Right lobe of liver (tissue), 6 donors: ENCODE data around the gene UBE2E1. TPM values are rescaled to one million over a fixed set of nuclear protein-coding genes. Genes with fewer than 3 reads are reported as not detected.

Source experiments
- ATAC-seq, 4 donors: fragments of 200-7000 bp; cut with Tn5 transposase; one replicate each; pipeline ENCODE4 v1.9.1; 2020; ENCODE audit warnings: mild to moderate bottlenecking in 4 of 4, moderate library complexity in 4 of 4
- DNase-seq, 3 donors: peaks; one replicate each; pipeline ENCODE4 v3.0.0-alpha.2; 2020
- H3K27ac ChIP-seq, 3 donors: fragments of 200-600 bp; one replicate each; pipeline ENCODE4 v1.8.0; 2022
- H3K27me3 ChIP-seq, 2 donors: fragments of 200-600 bp; one replicate each; pipeline ENCODE4 v1.8.0; 2022
- H3K36me3 ChIP-seq, 4 donors: fragments of 200-600 bp; sonication (generic) in 1 of 4; one replicate each; pipeline versions ENCODE4 v1.5.1 to v1.8.0; 2017 to 2022; ENCODE audit warnings: control low read depth in 1 of 4
- H3K4me1 ChIP-seq, 4 donors: fragments of 200-600 bp; sonication (generic) in 1 of 4; one replicate each; pipeline versions ENCODE4 v1.5.1 to v1.8.0; 2017 to 2022; ENCODE audit warnings: control low read depth in 1 of 4
- H3K4me3 ChIP-seq, 3 donors: fragments of 200-600 bp; one replicate each; pipeline ENCODE4 v1.8.0; 2022
- H3K9me3 ChIP-seq, 4 donors: fragments of 200-600 bp; sonication (generic) in 1 of 4; one replicate each; pipeline versions ENCODE4 v1.5.1 to v1.8.0; 2017 to 2022; ENCODE audit warnings: control low read depth in 1 of 4
- CTCF ChIP-seq, 4 donors: fragments of 200-600 bp in 3 of 4; fragments of 450-650 bp in 1 of 4; IDR thresholded peaks; one replicate each; pipeline versions ENCODE4 v1.5.1 to v1.8.0; 2016 to 2022; ENCODE audit warnings: antibody characterized with exemption in 4 of 4, mild to moderate bottlenecking in 2 of 4
- POLR2A ChIP-seq: fragments of 450-650 bp; IDR thresholded peaks from one replicate; pipeline ENCODE4 v1.6.1; 2017; ENCODE audit warnings: antibody characterized with exemption, mild to moderate bottlenecking
- WGBS: methylation state at CpG from one replicate; pipeline ENCODE4 v1.1.6; 2018; ENCODE audit warnings: low coverage, low lambda C conversion rate; ENCODE audit not compliant: insufficient coverage; ENCODE audit errors: missing lambda C conversion rate; 5-methylcytosine and 5-hydroxymethylcytosine counted together
- intact Hi-C, 2 donors: fragments of 100-400 bp; cut with DNase I; formaldehyde crosslinking; loops; one replicate each; pipeline versions ENCODE4 v1.11.2 to v1.14.1; 2022
- total RNA-seq, 6 experiments: library from RNA; depleted of rRNA in 2 of 6; stranded (reverse); fragments of >200 nt in 2 of 6; fragmentation: NEBNext Ultra II Directional in 3 of 6; extraction: Animal tissue kit (Norgen Biotek cat#: 25700) in 3 of 6; gene quantifications; one replicate each; pipeline versions ENCODE4 v1.1.0 to v1.2.4, GENCODE V29; 2016 to 2023
- donor health status: DM: no; HTN: yes; CAD: no.
- donor health status: DM: no; HTN: no; CAD: no.
- donor health status: DM: no; HTN: no; CAD: no.
- donor health status: DM: no; HTN: yes; CAD: no.
- donor health status: DM: no; HTN: yes; CAD: no.

The UBE2E1 gene
- total RNA-seq, 6 experiments from 2014 or later: 20.8 to 40.4 (median 29.7) TPM

DNA sequence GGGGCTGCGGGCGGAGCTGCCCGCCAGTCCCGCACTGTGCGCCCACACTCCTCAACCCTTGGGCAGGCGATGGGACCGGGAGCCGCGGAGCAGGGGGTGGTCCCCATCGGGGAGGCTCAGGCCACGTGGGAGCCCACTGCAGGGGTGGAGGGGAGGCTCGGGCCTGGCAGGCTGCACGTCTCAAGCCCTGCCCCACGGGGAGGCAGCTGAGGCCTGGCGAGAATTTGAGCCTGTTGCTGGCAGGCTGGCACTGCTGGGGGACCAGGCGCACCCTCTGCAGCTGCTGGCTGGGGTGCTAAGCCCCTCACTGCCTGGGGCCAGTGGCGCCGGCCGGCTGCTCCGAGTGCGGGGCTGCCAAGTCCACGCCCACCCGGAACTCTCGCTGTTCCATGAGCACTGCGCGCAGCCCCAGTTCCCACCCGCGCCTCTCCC is 76.7 kb downstream of the UBE2E1 start:
- Histone ChIP-seq H3K36me3 (no peaks in the 10 kb centered on the region), H3K27ac (no peak overlapping the region), H3K9me3 (no peaks in the 10 kb centered on the region), H3K4me3 (no peak overlapping the region), H3K4me1 (peaks cover 0 to 3% (median 0%) of the 10 kb centered on the region in 4 donors), H3K27me3 (no peaks in the 10 kb centered on the region)
- WGBS: no CpG with 5 or more reads among the region's 28 CpGs
- TF ChIP-seq POLR2A (no peak), CTCF (IDR thresholded peaks at IDR 0.05) (no peak)
- intact Hi-C loops: no loop called here
- DNase-seq (no peak), ATAC-seq (peak in 1 of 4 donors; percentile 51)

GRCh38 chr3:23884481-23884880 is 78.7 kb downstream of the UBE2E1 start:
- ATAC-seq (peak in 2 of 4 donors; percentile 26), DNase-seq (no peak)
- H3K36me3 ChIP-seq: no peaks in the 10 kb centered on the region
- no peaks in the 10 kb centered on the region for H3K9me3 ChIP-seq
- TF ChIP-seq POLR2A (no peak), CTCF (IDR thresholded peaks at IDR 0.05) (peak in 1 of 4 donors; percentile 21)
- H3K4me3 ChIP-seq: no peak overlapping the region
- intact Hi-C loops: no loop called here
- H3K27ac ChIP-seq: no peak overlapping the region
- peaks cover 0 to 11% (median 4%) of the 10 kb centered on the region in 4 donors for H3K4me1 ChIP-seq
- H3K27me3 ChIP-seq: no peaks in the 10 kb centered on the region
- 93% methylated on average over 2 of the region's 2 CpGs for WGBS

- WGBS: 74% methylated on average over 5 of the region's 6 CpGs
- Histone ChIP-seq H3K36me3 (no peaks in the 10 kb centered on the region), H3K27me3 (no peaks in the 10 kb centered on the region), H3K9me3 (no peaks in the 10 kb centered on the region), H3K4me1 (peaks cover 0 to 11% (median 5%) of the 10 kb centered on the region in 4 donors), H3K27ac (no peak overlapping the region), H3K4me3 (no peak overlapping the region)
- intact Hi-C loops: no loop called here
- DNase-seq (no peak), ATAC-seq (no peak)
- no peak for TF ChIP-seq POLR2A
- no peak for TF ChIP-seq CTCF (IDR thresholded peaks at IDR 0.05)
Measured at GRCh38 chr3:23885210-23885609, 79.5 kb downstream of the UBE2E1 start.

DNA sequence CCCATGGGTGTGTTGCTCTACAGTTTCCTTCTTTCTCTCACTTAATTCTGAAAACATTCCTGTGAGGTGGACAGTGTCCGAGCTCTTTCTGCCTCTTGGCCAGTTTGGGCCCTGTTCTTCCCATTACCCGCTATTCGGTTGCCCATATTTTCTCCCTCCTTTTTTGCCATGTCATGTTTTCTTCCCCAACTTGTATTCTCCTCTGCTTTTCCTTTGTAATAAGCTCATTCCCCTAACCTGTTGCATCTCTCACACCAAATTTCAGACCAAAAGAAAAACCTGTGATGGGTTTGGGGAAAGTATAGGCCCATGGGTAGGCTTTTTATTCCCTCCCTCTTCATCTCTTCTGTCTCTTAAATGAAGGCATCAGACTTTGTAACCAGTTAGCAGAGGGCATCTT is 80.6 kb downstream of the UBE2E1 start:
- Histone ChIP-seq H3K27ac (no peak overlapping the region), H3K27me3 (no peaks in the 10 kb centered on the region), H3K4me1 (peaks cover 0 to 10% (median 4%) of the 10 kb centered on the region in 4 donors), H3K9me3 (no peaks in the 10 kb centered on the region), H3K4me3 (no peak overlapping the region), H3K36me3 (peaks cover 0 to 9% (median 2%) of the 10 kb centered on the region in 4 donors)
- no peak for TF ChIP-seq CTCF (IDR thresholded peaks at IDR 0.05)
- TF ChIP-seq POLR2A: no peak
- intact Hi-C loops: no loop called here
- WGBS: 100% methylated on average over 3 of the region's 3 CpGs
- no peak for DNase-seq
- no peak for ATAC-seq
